HEK293 (cell line): Measurements from ENCODE around the gene TRAPPC8.

Experiments
- CTCF ChIA-PET: fragments of 350-600 bp; formaldehyde crosslinking; extraction: SDS; loops from one replicate; lab custom pipeline; 2021; ENCODE audit warnings: antibody characterized with exemption; lab: Yijun Ruan, JAX
- POLR2A ChIA-PET: fragments of 300-600 bp; formaldehyde crosslinking; extraction: SDS; loops from one replicate; lab custom pipeline; 2020; ENCODE audit warnings: antibody characterized with exemption, inconsistent platforms; lab: Yijun Ruan, JAX
- H3K27ac ChIP-seq: fragments of 200-500 bp; sonication (Bioruptor generic); 2 replicates; pipeline ENCODE4 v1.5.1; 2014; ENCODE audit warnings: low read depth, low read length, control low read depth, inconsistent platforms; ENCODE audit errors: extremely low read depth
- H3K36me3 ChIP-seq, 2 experiments: fragments of 200-500 bp in 1 of 2; sonication (Bioruptor generic) in 1 of 2; 1 replicate in 1 of 2; 2 replicates in 1 of 2; pipeline ENCODE4 v1.5.1; 2014 to 2017; ENCODE audit warnings: inconsistent platforms in 2 of 2, low read length in 2 of 2; ENCODE audit not compliant: control insufficient read depth in 2 of 2, insufficient read depth in 1 of 2
- H3K4me1 ChIP-seq: fragments of 200-500 bp; sonication (Bioruptor generic); 2 replicates; pipeline ENCODE4 v1.5.1; 2014; ENCODE audit warnings: mild to moderate bottlenecking, low read length, inconsistent platforms; ENCODE audit not compliant: control insufficient read depth, insufficient read depth
- H3K4me3 ChIP-seq: 2 replicates; pipeline ENCODE4 v1.5.1; 2011; ENCODE audit warnings: low read depth, mild to moderate bottlenecking, control low read depth, low read length, moderate library complexity
- H3K9me3 ChIP-seq: fragments of 200-500 bp; sonication (Bioruptor generic); 2 replicates; pipeline ENCODE4 v1.5.1; 2014; ENCODE audit warnings: low read depth, low read length, inconsistent platforms; ENCODE audit not compliant: control insufficient read depth, insufficient read depth
- KLF8 ChIP-seq: fragments of 450-650 bp; formaldehyde crosslinking; IDR thresholded peaks from 2 replicates; pipeline ENCODE4 v1.5.1; 2016; ENCODE audit warnings: missing biosample characterization, missing genetic modification characterization
- MYNN ChIP-seq: fragments of 450-650 bp; formaldehyde crosslinking; IDR thresholded peaks from 2 replicates; pipeline ENCODE4 v1.5.1; 2016; ENCODE audit warnings: missing biosample characterization, missing genetic modification characterization, borderline replicate concordance
- ZBTB20 ChIP-seq: fragments of 450-650 bp; formaldehyde crosslinking; IDR thresholded peaks from 2 replicates; pipeline ENCODE4 v1.5.1; 2016; ENCODE audit warnings: missing biosample characterization, missing genetic modification characterization
- ZBTB49 ChIP-seq: fragments of 450-650 bp; formaldehyde crosslinking; IDR thresholded peaks from 2 replicates; pipeline ENCODE4 v1.5.1; 2016; ENCODE audit warnings: missing biosample characterization, missing genetic modification characterization, low read depth
- ZBTB7A ChIP-seq: fragments of 450-650 bp; formaldehyde crosslinking; IDR thresholded peaks from 2 replicates; pipeline ENCODE4 v1.5.1; 2016; ENCODE audit warnings: low read depth, missing biosample characterization, missing genetic modification characterization
- ZFP37 ChIP-seq: fragments of 450-650 bp; formaldehyde crosslinking; IDR thresholded peaks from 2 replicates; pipeline ENCODE4 v1.5.1; 2016; ENCODE audit warnings: missing biosample characterization, missing genetic modification characterization
- ZFP69B ChIP-seq: fragments of 450-650 bp; formaldehyde crosslinking; IDR thresholded peaks from 2 replicates; pipeline ENCODE4 v1.5.1; 2016; ENCODE audit warnings: missing biosample characterization, missing genetic modification characterization
- ZNF324 ChIP-seq: fragments of 450-650 bp; formaldehyde crosslinking; IDR thresholded peaks from 2 replicates; pipeline ENCODE4 v1.5.1; 2016; ENCODE audit warnings: missing biosample characterization, missing genetic modification characterization
- ZNF518A ChIP-seq: fragments of 450-650 bp; formaldehyde crosslinking; conservative IDR thresholded peaks from 2 replicates; pipeline ENCODE4 v1.5.1; 2016; ENCODE audit warnings: low read depth, missing biosample characterization, missing genetic modification characterization
- ZNF529 ChIP-seq: fragments of 450-650 bp; formaldehyde crosslinking; IDR thresholded peaks from 2 replicates; pipeline ENCODE4 v1.5.1; 2017; ENCODE audit warnings: missing genetic modification characterization, missing biosample characterization; ENCODE audit not compliant: insufficient replicate concordance
- ZNF530 ChIP-seq: fragments of 450-650 bp; formaldehyde crosslinking; IDR thresholded peaks from 2 replicates; pipeline ENCODE4 v1.5.1; 2016; ENCODE audit warnings: low read depth, missing biosample characterization, missing genetic modification characterization
- ZNF596 ChIP-seq: fragments of 450-650 bp; IDR thresholded peaks from 2 replicates; pipeline ENCODE4 v1.5.0; 2018; ENCODE audit warnings: missing biosample characterization, mild to moderate bottlenecking, missing genetic modification characterization, moderate library complexity
- ZNF629 ChIP-seq: fragments of 450-650 bp; formaldehyde crosslinking; IDR thresholded peaks from 2 replicates; pipeline ENCODE4 v1.5.1; 2017; ENCODE audit warnings: missing biosample characterization, missing genetic modification characterization
- ZNF830 ChIP-seq: fragments of 450-650 bp; IDR thresholded peaks from 2 replicates; pipeline ENCODE4 v1.5.0; 2018; ENCODE audit warnings: missing biosample characterization, missing genetic modification characterization, low read depth, mild to moderate bottlenecking, moderate library complexity
- ZSCAN4 ChIP-seq: fragments of 450-650 bp; formaldehyde crosslinking; IDR thresholded peaks from 2 replicates; pipeline ENCODE4 v1.5.1; 2017; ENCODE audit warnings: missing biosample characterization, missing genetic modification characterization
- TF ChIP-seq, protein P1 (sequence below): fragments of 450-650 bp; formaldehyde crosslinking; IDR thresholded peaks from 2 replicates; pipeline ENCODE4 v1.5.1; 2016; ENCODE audit warnings: missing biosample characterization, missing genetic modification characterization
- TF ChIP-seq, protein P2 (sequence below): fragments of 450-650 bp; formaldehyde crosslinking; IDR thresholded peaks from 2 replicates; pipeline ENCODE4 v1.5.1; 2016; ENCODE audit warnings: missing biosample characterization, missing genetic modification characterization
- TF ChIP-seq, protein P3 (sequence below): fragments of 450-650 bp; formaldehyde crosslinking; IDR thresholded peaks from 2 replicates; pipeline ENCODE4 v1.5.1; 2016; ENCODE audit warnings: missing biosample characterization, missing genetic modification characterization

Gene TRAPPC8

DNA sequence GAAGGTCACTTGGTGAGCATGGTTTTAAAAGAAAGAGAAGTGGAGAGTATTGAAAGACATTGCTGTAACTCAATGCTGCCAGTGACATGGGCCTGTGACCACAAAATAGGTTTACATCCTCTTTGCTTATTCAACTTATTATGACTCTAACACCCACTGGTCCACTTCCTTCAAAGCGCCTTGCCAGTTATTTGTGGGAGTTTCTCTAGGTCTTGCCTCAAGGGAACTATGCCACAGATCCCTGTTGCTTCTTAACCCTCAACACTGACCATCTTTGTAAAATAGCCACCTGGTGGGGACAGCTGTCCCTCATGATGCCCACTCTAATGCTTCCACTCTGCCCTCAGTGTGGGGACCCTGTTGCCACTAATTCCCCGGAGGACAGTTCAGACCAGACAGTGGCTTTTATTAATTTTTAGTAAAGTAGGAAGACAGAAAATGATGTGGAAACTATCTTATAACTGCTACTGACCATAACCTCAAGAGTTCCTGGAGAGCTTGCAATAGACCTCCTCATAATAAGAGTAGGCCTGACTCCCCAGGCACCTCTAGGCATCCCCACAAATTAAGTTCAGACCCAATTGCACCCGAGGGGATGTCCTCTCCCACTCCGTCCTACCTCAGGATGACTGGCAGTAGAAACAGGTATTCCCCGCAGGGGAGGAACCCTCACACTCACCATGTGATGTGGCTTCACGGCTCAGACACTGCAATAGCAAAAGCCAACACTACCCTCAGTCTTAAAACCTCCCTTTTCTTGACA lies 150.9 kb downstream of the TRAPPC8 start:
- ChIA-PET CTCF (interaction anchor here (0.6 to 1.1 kb wide), 2 partner anchors 8 to 43 kb away, joined by 3 read pairs; no protein-coding TSS in a partner anchor), POLR2A (no interaction called here)
- Histone ChIP-seq H3K4me3 (no peak overlapping the region), H3K36me3 (no peaks in the 10 kb centered on the region), H3K4me1 (no peaks in the 10 kb centered on the region), H3K27ac (no peak overlapping the region), H3K9me3 (no peaks in the 10 kb centered on the region)
- TF ChIP-seq ZSCAN4 (tag by site-specific recombination) (no peak), MYNN (no peak), ZBTB49 (tag by site-specific recombination) (no peak), ZFP69B (tag by site-specific recombination) (no peak), ZNF518A (no peak), ZNF629 (tag by site-specific recombination) (no peak)
- TF ChIP-seq, protein P1, sequence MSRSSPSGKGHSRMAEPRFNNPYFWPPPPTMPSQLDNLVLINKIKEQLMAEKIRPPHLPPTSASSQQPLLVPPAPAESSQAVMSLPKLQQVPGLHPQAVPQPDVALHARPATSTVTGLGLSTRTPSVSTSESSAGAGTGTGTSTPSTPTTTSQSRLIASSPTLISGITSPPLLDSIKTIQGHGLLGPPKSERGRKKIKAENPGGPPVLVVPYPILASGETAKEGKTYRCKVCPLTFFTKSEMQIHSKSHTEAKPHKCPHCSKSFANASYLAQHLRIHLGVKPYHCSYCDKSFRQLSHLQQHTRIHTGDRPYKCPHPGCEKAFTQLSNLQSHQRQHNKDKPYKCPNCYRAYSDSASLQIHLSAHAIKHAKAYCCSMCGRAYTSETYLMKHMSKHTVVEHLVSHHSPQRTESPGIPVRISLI (tag by site-specific recombination), result no peak

DNA sequence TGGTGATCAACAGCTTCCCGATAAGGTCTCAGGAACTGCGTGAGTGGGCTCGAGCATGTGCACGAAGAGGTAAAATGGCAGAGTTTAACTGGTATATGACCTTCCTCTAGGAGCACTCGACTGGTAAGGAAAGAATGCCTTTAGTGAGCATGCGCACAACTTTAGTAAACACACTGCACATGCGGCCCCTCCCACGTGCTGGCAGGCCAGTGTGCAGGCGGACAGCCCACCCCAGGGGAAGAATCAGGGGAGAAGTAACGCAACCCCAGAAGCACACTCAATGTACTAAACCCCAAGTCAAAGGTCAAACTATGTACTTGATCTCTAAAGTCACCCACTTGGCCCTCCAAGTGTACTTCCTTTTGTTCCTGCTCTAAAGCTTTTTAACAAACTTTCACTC lies 153.5 kb downstream of the TRAPPC8 start:
- POLR2A ChIA-PET, result no interaction called here

DNA sequence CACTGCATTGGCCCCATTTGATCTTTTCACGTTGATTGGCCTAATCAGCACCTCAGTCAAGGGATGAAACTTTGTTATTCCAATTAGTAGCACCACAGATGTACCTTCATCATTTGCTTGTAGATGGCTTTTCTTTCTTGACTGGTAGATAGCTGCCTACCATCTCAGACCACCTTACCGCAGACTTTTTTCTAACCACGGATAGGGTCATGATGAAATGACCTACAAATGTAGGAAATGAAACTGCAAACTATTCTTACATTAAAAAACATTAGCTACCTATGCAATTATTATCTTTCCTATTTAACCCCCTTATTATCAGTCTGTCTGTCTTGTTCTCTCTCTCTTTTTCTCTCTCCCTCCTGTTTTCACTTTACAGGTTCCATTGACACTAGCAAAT lies 159.9 kb downstream of the TRAPPC8 start:
- ChIA-PET CTCF (interaction anchor here (0.6 to 1.4 kb wide), 3 partner anchors 11 to 80 kb away, joined by 3 to 4 read pairs (median 4); no protein-coding TSS in a partner anchor), POLR2A (no interaction called here)
- Histone ChIP-seq H3K9me3 (no peaks in the 10 kb centered on the region), H3K27ac (no peak overlapping the region), H3K4me3 (no peak overlapping the region), H3K4me1 (no peaks in the 10 kb centered on the region), H3K36me3 (no peaks in the 10 kb centered on the region)
- TF ChIP-seq, protein P2, sequence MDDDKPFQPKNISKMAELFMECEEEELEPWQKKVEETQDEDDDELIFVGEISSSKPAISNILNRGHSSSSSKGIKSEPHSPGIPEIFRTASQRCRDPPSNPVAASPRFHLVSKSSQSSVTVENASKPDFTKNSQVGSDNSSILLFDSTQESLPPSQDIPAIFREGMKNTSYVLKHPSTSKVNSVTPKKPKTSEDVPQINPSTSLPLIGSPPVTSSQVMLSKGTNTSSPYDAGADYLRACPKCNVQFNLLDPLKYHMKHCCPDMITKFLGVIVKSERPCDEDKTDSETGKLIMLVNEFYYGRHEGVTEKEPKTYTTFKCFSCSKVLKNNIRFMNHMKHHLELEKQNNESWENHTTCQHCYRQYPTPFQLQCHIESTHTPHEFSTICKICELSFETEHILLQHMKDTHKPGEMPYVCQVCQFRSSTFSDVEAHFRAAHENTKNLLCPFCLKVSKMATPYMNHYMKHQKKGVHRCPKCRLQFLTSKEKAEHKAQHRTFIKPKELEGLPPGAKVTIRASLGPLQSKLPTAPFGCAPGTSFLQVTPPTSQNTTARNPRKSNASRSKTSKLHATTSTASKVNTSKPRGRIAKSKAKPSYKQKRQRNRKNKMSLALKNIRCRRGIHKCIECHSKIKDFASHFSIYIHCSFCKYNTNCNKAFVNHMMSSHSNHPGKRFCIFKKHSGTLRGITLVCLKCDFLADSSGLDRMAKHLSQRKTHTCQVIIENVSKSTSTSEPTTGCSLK (tag by site-specific recombination), result no peak
- TF ChIP-seq ZNF830, result no peak
- TF ChIP-seq ZBTB7A (tag by site-specific recombination), result no peak
- TF ChIP-seq ZNF530 (tag by site-specific recombination), result no peak
- TF ChIP-seq, protein P3, sequence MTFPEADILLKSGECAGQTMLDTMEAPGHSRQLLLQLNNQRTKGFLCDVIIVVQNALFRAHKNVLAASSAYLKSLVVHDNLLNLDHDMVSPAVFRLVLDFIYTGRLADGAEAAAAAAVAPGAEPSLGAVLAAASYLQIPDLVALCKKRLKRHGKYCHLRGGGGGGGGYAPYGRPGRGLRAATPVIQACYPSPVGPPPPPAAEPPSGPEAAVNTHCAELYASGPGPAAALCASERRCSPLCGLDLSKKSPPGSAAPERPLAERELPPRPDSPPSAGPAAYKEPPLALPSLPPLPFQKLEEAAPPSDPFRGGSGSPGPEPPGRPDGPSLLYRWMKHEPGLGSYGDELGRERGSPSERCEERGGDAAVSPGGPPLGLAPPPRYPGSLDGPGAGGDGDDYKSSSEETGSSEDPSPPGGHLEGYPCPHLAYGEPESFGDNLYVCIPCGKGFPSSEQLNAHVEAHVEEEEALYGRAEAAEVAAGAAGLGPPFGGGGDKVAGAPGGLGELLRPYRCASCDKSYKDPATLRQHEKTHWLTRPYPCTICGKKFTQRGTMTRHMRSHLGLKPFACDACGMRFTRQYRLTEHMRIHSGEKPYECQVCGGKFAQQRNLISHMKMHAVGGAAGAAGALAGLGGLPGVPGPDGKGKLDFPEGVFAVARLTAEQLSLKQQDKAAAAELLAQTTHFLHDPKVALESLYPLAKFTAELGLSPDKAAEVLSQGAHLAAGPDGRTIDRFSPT (tag by site-specific recombination), result no peak
- TF ChIP-seq ZNF324 (tag by site-specific recombination), result no peak

More for the DNA sequence above, 153.5 kb downstream of the TRAPPC8 start:
- no peaks in the 10 kb centered on the region for H3K9me3 ChIP-seq
- H3K36me3 ChIP-seq, result no peaks in the 10 kb centered on the region
- no peak overlapping the region for H3K4me3 ChIP-seq
- no peak for TF ChIP-seq ZFP37 (tag by site-specific recombination)
- no peak for TF ChIP-seq ZNF629 (tag by site-specific recombination)
- no peak for TF ChIP-seq ZBTB20 (tag by site-specific recombination)
- no peak for TF ChIP-seq ZNF596 (tag by site-specific recombination)
- TF ChIP-seq KLF8, result no peak
- no peak for TF ChIP-seq ZNF324 (tag by site-specific recombination)
- no peak for TF ChIP-seq ZNF529 (tag by site-specific recombination)
- no peak overlapping the region for H3K27ac ChIP-seq
- H3K4me1 ChIP-seq, result no peaks in the 10 kb centered on the region
- CTCF ChIA-PET, result interaction anchor here (0.6 kb wide), 2 partner anchors 514 to 926 kb away, joined by 3 to 4 read pairs; no protein-coding TSS in a partner anchor
